ENCODE measurements around the gene USP36.

USP36 gene

GRCh38 chr17:78857266-78857665 is 16.7 kb upstream of the USP36 start:
- TF ChIP-seq CTCF (IDR thresholded peaks at IDR 0.05; ENCODE audit: low read depth, low read length): no peak
- DNase-seq (ENCODE audit: extremely low read depth, low read depth): no peak

- DNase-seq (ENCODE audit: extremely low read depth, low read depth): no peak
Observed at GRCh38 chr17:78855561-78856165, 15.0 kb upstream of the USP36 start.

GRCh38 chr17:78854508-78854907 is 13.9 kb upstream of the USP36 start:
- no peak for TF ChIP-seq CTCF (IDR thresholded peaks at IDR 0.05; ENCODE audit: low read depth, low read length)
- DNase-seq (ENCODE audit: extremely low read depth, low read depth): no peak

More at GRCh38 chr17:78855561-78856165, 15.0 kb upstream of the USP36 start:
- TF ChIP-seq CTCF (IDR thresholded peaks at IDR 0.05; ENCODE audit: low read depth, low read length): no peak

GRCh38 chr17:78853926-78854394 is 13.3 kb upstream of the USP36 start:
- DNase-seq (ENCODE audit: extremely low read depth, low read depth): no peak
- TF ChIP-seq CTCF (IDR thresholded peaks at IDR 0.05; ENCODE audit: low read depth, low read length): no peak

- no peak for TF ChIP-seq CTCF (IDR thresholded peaks at IDR 0.05; ENCODE audit: low read depth, low read length)
- DNase-seq (ENCODE audit: extremely low read depth, low read depth): no peak
Observed at GRCh38 chr17:78852709-78853121, 12.1 kb upstream of the USP36 start.

GRCh38 chr17:78849026-78849425 is 8.4 kb upstream of the USP36 start:
- DNase-seq (ENCODE audit: extremely low read depth, low read depth): no peak
- no peak for TF ChIP-seq CTCF (IDR thresholded peaks at IDR 0.05; ENCODE audit: low read depth, low read length)

- DNase-seq (ENCODE audit: extremely low read depth, low read depth): no peak
- no peak for TF ChIP-seq CTCF (IDR thresholded peaks at IDR 0.05; ENCODE audit: low read depth, low read length)
Observed at GRCh38 chr17:78847052-78847451, 6.4 kb upstream of the USP36 start.

Measured in AG09319 (cell line).